SU-DHL-6 (cell line): Measurements from ENCODE around the gene ZNF134.

Source experiments
- EZH2phosphoT487 ChIP-seq: fragments of 200-600 bp; sonication (generic), shearing (Covaris generic); conservative IDR thresholded peaks from 2 replicates; pipeline ENCODE4 v1.6.1; 2018; ENCODE audit warnings: mild to moderate bottlenecking, antibody characterized with exemption, low read length, moderate library complexity, mixed read lengths
- TF ChIP-seq, protein P1 (sequence below): fragments of 200-600 bp; sonication (generic); IDR thresholded peaks from one replicate; pipeline ENCODE4 v1.5.1; 2017; ENCODE audit warnings: antibody characterized with exemption, mild to moderate bottlenecking, low read length, moderate library complexity; ENCODE audit not compliant: insufficient read depth, poor library complexity, severe bottlenecking

DNA sequence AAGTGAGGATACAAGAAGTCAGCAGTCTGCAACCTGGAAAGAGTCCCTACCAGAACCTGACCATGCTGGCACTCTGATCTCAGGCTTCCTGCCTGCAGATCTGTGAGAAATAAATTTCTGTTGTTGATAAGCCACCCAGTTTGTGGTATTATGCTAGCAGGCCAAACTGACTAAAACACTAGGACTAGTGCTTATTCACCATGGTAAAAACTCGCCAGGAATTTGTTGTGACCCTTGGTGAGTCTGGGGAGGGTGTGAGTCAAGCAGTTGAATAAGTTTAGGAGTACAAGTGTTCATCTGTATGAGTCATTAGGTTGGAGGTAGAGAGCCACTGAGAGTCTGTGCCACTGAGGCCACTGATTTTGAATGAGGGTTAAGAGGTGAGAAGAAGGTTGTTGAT lies 26.5 kb upstream of the ZNF134 start:
- TF ChIP-seq, protein P1, sequence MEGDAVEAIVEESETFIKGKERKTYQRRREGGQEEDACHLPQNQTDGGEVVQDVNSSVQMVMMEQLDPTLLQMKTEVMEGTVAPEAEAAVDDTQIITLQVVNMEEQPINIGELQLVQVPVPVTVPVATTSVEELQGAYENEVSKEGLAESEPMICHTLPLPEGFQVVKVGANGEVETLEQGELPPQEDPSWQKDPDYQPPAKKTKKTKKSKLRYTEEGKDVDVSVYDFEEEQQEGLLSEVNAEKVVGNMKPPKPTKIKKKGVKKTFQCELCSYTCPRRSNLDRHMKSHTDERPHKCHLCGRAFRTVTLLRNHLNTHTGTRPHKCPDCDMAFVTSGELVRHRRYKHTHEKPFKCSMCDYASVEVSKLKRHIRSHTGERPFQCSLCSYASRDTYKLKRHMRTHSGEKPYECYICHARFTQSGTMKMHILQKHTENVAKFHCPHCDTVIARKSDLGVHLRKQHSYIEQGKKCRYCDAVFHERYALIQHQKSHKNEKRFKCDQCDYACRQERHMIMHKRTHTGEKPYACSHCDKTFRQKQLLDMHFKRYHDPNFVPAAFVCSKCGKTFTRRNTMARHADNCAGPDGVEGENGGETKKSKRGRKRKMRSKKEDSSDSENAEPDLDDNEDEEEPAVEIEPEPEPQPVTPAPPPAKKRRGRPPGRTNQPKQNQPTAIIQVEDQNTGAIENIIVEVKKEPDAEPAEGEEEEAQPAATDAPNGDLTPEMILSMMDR: no peak
- TF ChIP-seq EZH2phosphoT487: no peak
